Hepatocyte (in vitro differentiated cells): ENCODE data around the gene LRRC32.

Experiments used
- CTCF ChIP-seq: fragments of 200-600 bp; sonication (generic); IDR thresholded peaks from 2 replicates; pipeline ENCODE4 v1.5.1; 2016; ENCODE audit warnings: antibody characterized with exemption, mild to moderate bottlenecking; ENCODE audit not compliant: poor library complexity
- EZH2 ChIP-seq: fragments of 200-600 bp; sonication (generic); IDR thresholded peaks from 2 replicates; pipeline ENCODE4 v1.6.1; 2016; ENCODE audit warnings: antibody characterized with exemption, mild to moderate bottlenecking, borderline replicate concordance
- EZH2phosphoT487 ChIP-seq: fragments of 200-600 bp; sonication (generic); IDR thresholded peaks from one replicate; pipeline ENCODE4 v1.6.1; 2018; ENCODE audit warnings: antibody characterized with exemption, mild to moderate bottlenecking, low read depth, moderate library complexity; ENCODE audit not compliant: unreplicated experiment, severe bottlenecking

GRCh38 chr11:76713499-76713898 is 43.0 kb upstream of the LRRC32 start:
- TF ChIP-seq CTCF = no peak
- TF ChIP-seq EZH2 = no peak
- TF ChIP-seq EZH2phosphoT487 = no peak
